NT2/D1 (cell line): Measurements from ENCODE around the gene EAF1.

Source experiments
- DNase-seq: peaks from one replicate; pipeline ENCODE4 v3.0.0-alpha.2; 2011; ENCODE audit warnings: low read depth, low spot score
- H3K27me3 ChIP-seq: 2 replicates; pipeline ENCODE4 v1.6.0; 2011; ENCODE audit warnings: mild to moderate bottlenecking; ENCODE audit not compliant: insufficient read length, insufficient read depth
- H3K36me3 ChIP-seq: 2 replicates; pipeline ENCODE4 v1.6.1; 2011; ENCODE audit warnings: mild to moderate bottlenecking, low read length, mixed read lengths; ENCODE audit not compliant: insufficient read depth, insufficient read length
- H3K4me1 ChIP-seq: 2 replicates; pipeline ENCODE4 v1.5.1; 2011; ENCODE audit not compliant: insufficient read depth, insufficient read length
- H3K4me3 ChIP-seq: 2 replicates; pipeline ENCODE4 v1.5.1; 2011; ENCODE audit warnings: low read depth; ENCODE audit not compliant: insufficient read length
- H3K9ac ChIP-seq: 2 replicates; pipeline ENCODE4 v1.6.0; 2011; ENCODE audit warnings: low read depth; ENCODE audit not compliant: insufficient read length
- H3K9me3 ChIP-seq: 2 replicates; pipeline ENCODE4 v1.5.1; 2011; ENCODE audit warnings: mild to moderate bottlenecking, low read length; ENCODE audit not compliant: insufficient read depth
- SUZ12 ChIP-seq: IDR thresholded peaks from 2 replicates; pipeline ENCODE4 v1.6.1; 2011; ENCODE audit not compliant: insufficient read length, insufficient read depth; ENCODE audit errors: extremely low read depth
- YY1 ChIP-seq: IDR thresholded peaks from 2 replicates; pipeline ENCODE4 v1.6.1; 2011; ENCODE audit not compliant: insufficient read length, insufficient read depth
- ZNF274 ChIP-seq: IDR thresholded peaks from 2 replicates; pipeline ENCODE4 v1.6.1; 2011; ENCODE audit warnings: mild to moderate bottlenecking, low read depth, low read length

Gene EAF1

GRCh38 chr3:15450438-15451215 lies 23.2 kb downstream of the EAF1 start:
- no peak overlapping the region for H3K9ac ChIP-seq
- TF ChIP-seq SUZ12 (no peak), YY1 (no peak), ZNF274 (no peak)
- no peaks in the 10 kb centered on the region for H3K36me3 ChIP-seq
- no peaks in the 10 kb centered on the region for H3K9me3 ChIP-seq
- no peaks in the 10 kb centered on the region for H3K4me1 ChIP-seq
- no peak overlapping the region for H3K4me3 ChIP-seq
- no peak for DNase-seq
- no peaks in the 10 kb centered on the region for H3K27me3 ChIP-seq

- Histone ChIP-seq H3K4me1 (no peaks in the 10 kb centered on the region), H3K9me3 (no peaks in the 10 kb centered on the region), H3K27me3 (no peaks in the 10 kb centered on the region), H3K9ac (no peak overlapping the region), H3K36me3 (no peaks in the 10 kb centered on the region), H3K4me3 (no peak overlapping the region)
- no peak for DNase-seq
- TF ChIP-seq YY1 (no peak), ZNF274 (no peak), SUZ12 (no peak)
Measured at GRCh38 chr3:15451216-15452113, 24.1 kb downstream of the EAF1 start.

GRCh38 chr3:15452156-15452555 lies 24.8 kb downstream of the EAF1 start:
- no peak for DNase-seq
- no peak for TF ChIP-seq ZNF274
- TF ChIP-seq YY1, result no peak
- no peak for TF ChIP-seq SUZ12
- no peaks in the 10 kb centered on the region for H3K27me3 ChIP-seq
- H3K36me3 ChIP-seq, result no peaks in the 10 kb centered on the region
- no peaks in the 10 kb centered on the region for H3K9me3 ChIP-seq
- no peak overlapping the region for H3K4me3 ChIP-seq
- H3K9ac ChIP-seq, result no peak overlapping the region
- no peaks in the 10 kb centered on the region for H3K4me1 ChIP-seq

- Histone ChIP-seq H3K9ac (no peak overlapping the region), H3K4me3 (no peak overlapping the region), H3K36me3 (no peaks in the 10 kb centered on the region), H3K9me3 (no peaks in the 10 kb centered on the region), H3K27me3 (no peaks in the 10 kb centered on the region), H3K4me1 (no peaks in the 10 kb centered on the region)
- no peak for DNase-seq
- TF ChIP-seq YY1, result no peak
- no peak for TF ChIP-seq ZNF274
- no peak for TF ChIP-seq SUZ12
Measured at GRCh38 chr3:15452961-15453360, 25.6 kb downstream of the EAF1 start.

- no peak for TF ChIP-seq ZNF274
- no peak for TF ChIP-seq YY1
- no peak for TF ChIP-seq SUZ12
- DNase-seq, result no peak
- H3K9me3 ChIP-seq, result no peaks in the 10 kb centered on the region
- no peak overlapping the region for H3K9ac ChIP-seq
- H3K4me1 ChIP-seq, result peaks cover 4% of the 10 kb centered on the region
- H3K27me3 ChIP-seq, result no peaks in the 10 kb centered on the region
- H3K36me3 ChIP-seq, result no peaks in the 10 kb centered on the region
- no peak overlapping the region for H3K4me3 ChIP-seq
Measured at GRCh38 chr3:15453501-15453900, 26.1 kb downstream of the EAF1 start.

GRCh38 chr3:15453991-15454625 lies 26.7 kb downstream of the EAF1 start:
- H3K4me3 ChIP-seq, result no peak overlapping the region
- no peaks in the 10 kb centered on the region for H3K36me3 ChIP-seq
- no peaks in the 10 kb centered on the region for H3K9me3 ChIP-seq
- no peak for DNase-seq
- no peak for TF ChIP-seq ZNF274
- no peak for TF ChIP-seq YY1
- no peak for TF ChIP-seq SUZ12
- no peak overlapping the region for H3K9ac ChIP-seq
- H3K4me1 ChIP-seq, result peaks cover 4% of the 10 kb centered on the region
- no peaks in the 10 kb centered on the region for H3K27me3 ChIP-seq

- H3K9ac ChIP-seq, result no peak overlapping the region
- no peak for DNase-seq
Measured at GRCh38 chr3:15454965-15455364, 27.6 kb downstream of the EAF1 start.

More at GRCh38 chr3:15454965-15455364, 27.6 kb downstream of the EAF1 start:
- Histone ChIP-seq H3K36me3 (no peaks in the 10 kb centered on the region), H3K4me3 (no peak overlapping the region), H3K9me3 (no peaks in the 10 kb centered on the region), H3K4me1 (peaks cover 4% of the 10 kb centered on the region), H3K27me3 (no peaks in the 10 kb centered on the region)
- TF ChIP-seq ZNF274 (no peak), SUZ12 (no peak), YY1 (no peak)
